ENCODE measurements around the gene EPHA1.

DNA sequence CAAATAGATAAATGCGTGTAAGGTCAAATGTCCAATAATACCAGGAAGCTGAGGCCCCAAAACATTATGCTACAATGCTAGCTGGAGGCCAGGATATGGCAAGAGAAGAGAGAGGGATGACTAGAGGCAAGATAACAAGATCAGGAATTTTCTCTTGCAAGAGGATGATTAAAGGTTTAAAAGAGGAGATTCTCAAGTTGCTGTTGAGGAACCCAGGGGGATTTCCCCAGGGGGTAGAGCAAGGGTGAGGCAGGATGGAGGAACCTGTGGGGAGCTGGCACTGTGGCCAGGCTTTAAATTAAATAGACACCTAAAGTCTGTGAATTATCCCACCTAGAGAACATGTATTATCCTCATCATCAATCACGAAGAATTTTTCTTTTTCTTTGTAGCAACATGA, 31.2 kb upstream of the EPHA1 start:
- TF ChIP-seq, protein P1, sequence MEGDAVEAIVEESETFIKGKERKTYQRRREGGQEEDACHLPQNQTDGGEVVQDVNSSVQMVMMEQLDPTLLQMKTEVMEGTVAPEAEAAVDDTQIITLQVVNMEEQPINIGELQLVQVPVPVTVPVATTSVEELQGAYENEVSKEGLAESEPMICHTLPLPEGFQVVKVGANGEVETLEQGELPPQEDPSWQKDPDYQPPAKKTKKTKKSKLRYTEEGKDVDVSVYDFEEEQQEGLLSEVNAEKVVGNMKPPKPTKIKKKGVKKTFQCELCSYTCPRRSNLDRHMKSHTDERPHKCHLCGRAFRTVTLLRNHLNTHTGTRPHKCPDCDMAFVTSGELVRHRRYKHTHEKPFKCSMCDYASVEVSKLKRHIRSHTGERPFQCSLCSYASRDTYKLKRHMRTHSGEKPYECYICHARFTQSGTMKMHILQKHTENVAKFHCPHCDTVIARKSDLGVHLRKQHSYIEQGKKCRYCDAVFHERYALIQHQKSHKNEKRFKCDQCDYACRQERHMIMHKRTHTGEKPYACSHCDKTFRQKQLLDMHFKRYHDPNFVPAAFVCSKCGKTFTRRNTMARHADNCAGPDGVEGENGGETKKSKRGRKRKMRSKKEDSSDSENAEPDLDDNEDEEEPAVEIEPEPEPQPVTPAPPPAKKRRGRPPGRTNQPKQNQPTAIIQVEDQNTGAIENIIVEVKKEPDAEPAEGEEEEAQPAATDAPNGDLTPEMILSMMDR (conservative IDR thresholded peaks at IDR 0.05; ENCODE audit: low read depth, low read length): no peak
- no peak for TF ChIP-seq EZH2 (IDR thresholded peaks at IDR 0.05; ENCODE audit: borderline replicate concordance, low read depth, low read length, poor library complexity, severe bottlenecking)

Measured in A673 (cell line).